GM19043 (cell line): ENCODE data around the gene BCL2L2.

Experiments used
- ATAC-seq: cut with Tn5 transposase; IDR thresholded peaks from one replicate; pipeline ENCODE4 v1.9.1; 2021; ENCODE audit warnings: low read depth; ENCODE audit not compliant: unreplicated experiment

BCL2L2 gene

DNA sequence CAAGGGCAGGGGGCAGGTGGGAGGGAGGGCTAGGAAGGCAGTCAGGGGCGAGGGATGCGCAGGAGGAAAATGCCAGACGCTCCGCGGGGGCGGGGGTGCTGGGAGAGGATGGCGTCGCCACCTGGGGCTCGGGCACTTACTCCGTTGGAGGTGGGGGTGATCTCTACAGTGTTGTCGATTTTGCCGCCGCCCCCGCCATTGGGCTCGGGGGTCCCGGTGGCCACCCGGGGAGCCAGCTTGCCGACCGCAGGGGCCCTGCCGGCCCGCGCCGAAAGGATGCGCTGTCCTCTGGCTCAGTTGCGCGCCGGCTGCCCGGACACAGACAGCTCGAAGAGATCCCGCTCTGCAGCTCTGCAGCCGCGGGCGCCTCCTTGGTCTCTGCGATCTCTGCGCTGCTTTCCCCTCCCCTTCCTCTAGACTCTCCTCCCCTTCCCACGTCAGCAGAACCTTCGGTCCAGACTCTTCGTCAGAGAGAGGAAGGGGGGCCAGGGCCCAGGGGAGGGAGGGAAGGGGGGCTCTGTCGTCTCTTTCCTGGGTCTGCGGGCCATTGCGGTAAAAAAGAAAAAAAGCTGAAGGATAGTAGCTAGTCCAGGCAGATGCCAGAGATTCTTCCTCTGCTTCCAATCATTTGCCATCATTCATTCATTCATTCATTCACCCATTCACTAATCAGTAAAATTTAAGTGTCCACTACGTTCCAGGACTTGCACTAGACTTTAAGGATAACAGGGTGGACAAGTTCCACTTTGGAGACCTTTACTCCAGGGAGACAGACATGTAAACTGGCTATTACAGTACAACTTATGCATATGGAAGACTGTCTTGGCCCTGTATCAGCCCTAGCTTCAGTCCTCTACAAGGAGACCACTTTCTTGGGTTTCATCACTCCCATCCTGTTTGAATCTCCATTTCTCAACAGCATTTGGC, 46.1 kb downstream of the BCL2L2 start, which contains the start of gene SLC22A17:
Gene SLC22A17 (minus strand): TSS at position 382 of the 927 bp plus-strand sequence.
- no peak for ATAC-seq

DNA sequence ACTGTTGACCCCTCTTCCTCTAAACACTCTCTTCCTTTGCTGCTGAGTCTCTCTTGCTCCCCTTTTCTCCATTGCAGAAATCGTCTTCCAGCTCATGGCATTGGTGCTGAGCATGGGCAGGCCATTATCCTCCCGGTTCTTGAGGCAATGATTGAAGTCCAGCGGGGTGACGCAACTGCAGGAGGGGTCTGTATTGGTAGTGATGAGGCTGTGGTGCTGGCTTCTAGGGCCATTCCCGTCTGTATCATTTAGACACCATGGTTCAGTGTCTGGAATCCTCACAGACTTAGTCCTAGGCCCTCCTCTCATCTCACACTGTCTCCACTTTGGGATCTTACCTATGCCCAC, 46.8 kb downstream of the BCL2L2 start:
- ATAC-seq, result no peak

DNA sequence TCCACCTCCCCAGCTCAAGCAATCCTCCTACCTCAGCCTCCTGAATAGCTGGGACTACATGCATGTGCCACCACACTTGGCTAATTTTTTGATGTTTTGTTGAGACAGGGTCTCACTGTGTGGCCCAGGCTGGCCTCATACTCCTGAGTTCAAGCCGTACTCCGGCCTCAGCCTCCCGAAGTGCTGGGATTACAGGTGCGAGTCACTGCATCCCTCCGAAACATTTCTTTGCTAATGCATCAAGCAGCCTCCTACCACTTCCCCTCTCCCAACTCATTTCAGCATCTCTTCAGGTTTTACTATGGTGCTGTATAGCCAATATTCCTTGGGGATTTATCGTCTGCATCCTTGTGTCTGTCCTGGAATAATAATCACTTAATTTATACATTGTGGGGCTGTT, 48.4 kb downstream of the BCL2L2 start:
- ATAC-seq, result no peak

GRCh38 chr14:23355871-23356435, 49.3 kb downstream of the BCL2L2 start:
- ATAC-seq, result no peak

DNA sequence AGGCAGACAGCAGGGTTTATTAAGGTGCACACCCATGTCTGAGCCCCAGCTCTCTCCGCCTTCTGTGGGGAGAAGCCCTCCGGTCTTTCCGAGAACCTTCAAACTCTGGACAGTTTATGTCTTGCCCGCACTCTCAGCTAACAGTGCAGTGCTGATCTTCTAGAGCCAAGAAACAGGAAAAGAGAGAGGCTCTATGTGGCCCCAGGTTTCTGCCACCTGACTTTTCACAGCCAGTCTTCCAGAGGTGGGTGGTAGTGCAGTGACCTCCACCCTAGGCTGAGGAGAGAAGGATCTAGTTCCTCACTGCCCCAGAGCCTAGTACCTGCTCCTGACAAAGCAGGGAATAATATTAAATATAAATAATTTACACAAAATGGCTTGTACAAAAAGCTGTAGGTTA, 50.0 kb downstream of the BCL2L2 start:
- ATAC-seq, result no peak

GRCh38 chr14:23357261-23357660, 50.6 kb downstream of the BCL2L2 start:
- ATAC-seq, result no peak

DNA sequence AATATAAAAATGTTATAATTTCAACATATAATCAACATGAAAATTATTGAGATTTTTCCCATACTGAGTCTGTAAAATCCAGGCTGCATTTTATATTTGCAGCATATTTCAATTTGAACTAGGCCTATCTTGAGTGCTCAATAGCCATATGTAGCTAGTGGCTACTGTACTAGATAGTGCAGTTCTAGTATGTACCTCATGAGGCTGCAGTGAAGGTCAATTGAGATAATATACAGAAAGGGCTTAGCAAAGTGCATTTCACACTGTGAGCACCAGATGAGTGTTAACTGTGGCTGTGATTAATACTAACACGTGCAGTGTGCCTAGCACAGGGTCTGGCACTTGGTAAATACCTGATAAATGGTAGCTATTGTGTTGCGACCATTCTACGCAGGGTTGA, 51.4 kb downstream of the BCL2L2 start:
- ATAC-seq, result no peak

- ATAC-seq, result no peak
Observed at GRCh38 chr14:23358553-23359166, 52.0 kb downstream of the BCL2L2 start.

GRCh38 chr14:23359167-23359626, 52.6 kb downstream of the BCL2L2 start:
- no peak for ATAC-seq

DNA sequence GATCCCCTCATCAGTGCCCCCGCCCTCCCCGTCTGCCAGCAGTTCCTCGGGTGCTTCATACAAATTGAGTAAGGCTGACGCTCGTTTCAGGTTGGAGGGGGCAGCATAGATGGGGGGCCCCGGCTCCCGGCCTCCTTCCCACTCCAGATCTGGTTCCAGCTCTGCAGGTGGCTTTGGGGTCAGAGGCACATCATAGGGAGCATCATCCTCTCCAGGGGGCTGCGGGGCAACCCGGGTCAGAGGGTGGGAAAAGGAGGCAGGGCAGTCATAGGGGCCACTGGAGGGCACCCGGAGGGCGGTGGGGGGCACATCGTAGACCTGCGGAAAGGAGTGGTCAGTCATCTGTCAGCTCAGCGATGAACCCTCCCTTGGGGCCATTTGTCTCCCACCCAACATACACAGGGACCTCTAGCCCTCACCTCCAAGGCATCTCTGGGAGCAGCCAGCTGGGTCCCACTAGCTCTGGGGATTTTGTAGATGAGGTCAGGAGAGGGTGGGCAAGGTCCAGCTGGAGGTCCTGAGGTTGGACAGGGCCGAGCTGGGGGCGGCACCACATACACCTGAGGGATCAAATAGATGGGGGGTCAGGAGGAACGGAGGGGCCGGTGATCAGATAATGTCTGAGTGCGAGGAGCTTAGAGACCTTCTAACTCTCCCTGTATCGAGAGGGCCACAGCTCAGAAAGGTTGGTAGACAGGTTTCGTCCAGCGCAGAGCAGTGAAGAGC, 53.3 kb downstream of the BCL2L2 start:
- no peak for ATAC-seq

- no peak for ATAC-seq
Observed at GRCh38 chr14:23360496-23360895, 53.9 kb downstream of the BCL2L2 start.

DNA sequence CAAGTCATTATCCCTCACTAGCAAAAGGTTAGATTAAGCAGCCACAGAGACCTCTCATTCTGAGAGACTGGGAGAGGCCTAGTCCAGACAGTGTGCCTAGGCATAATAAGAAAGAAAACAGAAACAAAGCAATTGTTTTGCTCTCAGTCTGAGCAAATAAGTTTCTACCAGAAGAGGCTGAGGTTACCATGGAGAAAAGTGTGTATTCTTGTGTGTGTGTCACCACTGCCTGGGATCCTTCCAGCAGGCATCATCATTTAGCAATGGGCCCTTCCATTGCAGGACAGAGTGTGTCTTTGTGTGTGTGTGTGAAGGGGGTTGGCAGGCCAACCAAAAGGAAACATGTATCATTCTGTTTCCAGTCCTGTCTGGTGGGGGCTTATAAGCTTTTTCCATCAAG, 54.7 kb downstream of the BCL2L2 start:
- no peak for ATAC-seq
